H54 (cell line): ENCODE measurements around the gene RGS7.

Experiments used
- DNase-seq: peaks from one replicate; pipeline ENCODE4 v3.0.0; 2011; ENCODE audit warnings: low spot score, mixed read lengths; ENCODE audit not compliant: insufficient read length
- FAIRE-seq: peaks from 3 replicates; lab custom pipeline; 2011; peaks lifted over from hg19 to GRCh38; lab: Jason Lieb, UNC
- POLR2A ChIP-seq: IDR thresholded peaks from 2 replicates; pipeline ENCODE4 v1.6.1; 2011; ENCODE audit warnings: low read depth, mild to moderate bottlenecking, low read length

Gene RGS7

GRCh38 chr1:241063276-241063675 lies 293.7 kb downstream of the RGS7 start:
- TF ChIP-seq POLR2A, result no peak
- FAIRE-seq (no peak), DNase-seq (no peak)

- DNase-seq (no peak), FAIRE-seq (no peak)
- TF ChIP-seq POLR2A, result no peak
Measured at GRCh38 chr1:241061062-241061461, 295.9 kb downstream of the RGS7 start.

GRCh38 chr1:241048622-241049021 lies 308.4 kb downstream of the RGS7 start:
- TF ChIP-seq POLR2A, result no peak

GRCh38 chr1:241045659-241046058 lies 311.3 kb downstream of the RGS7 start:
- DNase-seq (no peak), FAIRE-seq (no peak)
- no peak for TF ChIP-seq POLR2A

More at GRCh38 chr1:241048622-241049021, 308.4 kb downstream of the RGS7 start:
- FAIRE-seq (no peak), DNase-seq (no peak)

- DNase-seq (no peak), FAIRE-seq (no peak)
- no peak for TF ChIP-seq POLR2A
Measured at GRCh38 chr1:241034203-241034936, 322.6 kb downstream of the RGS7 start.

- no peak for FAIRE-seq
- TF ChIP-seq POLR2A, result no peak
- no peak for DNase-seq
Measured at GRCh38 chr1:241024834-241025233, 332.2 kb downstream of the RGS7 start.

GRCh38 chr1:241022366-241022765 lies 334.6 kb downstream of the RGS7 start:
- FAIRE-seq (no peak), DNase-seq (no peak)
- no peak for TF ChIP-seq POLR2A

GRCh38 chr1:241020851-241021697 lies 335.9 kb downstream of the RGS7 start:
- TF ChIP-seq POLR2A, result no peak
- DNase-seq, result no peak
- no peak for FAIRE-seq

GRCh38 chr1:241012708-241013340 lies 344.2 kb downstream of the RGS7 start:
- TF ChIP-seq POLR2A, result no peak
- no peak for FAIRE-seq

GRCh38 chr1:241007668-241008067 lies 349.3 kb downstream of the RGS7 start:
- DNase-seq (no peak), FAIRE-seq (no peak)
- no peak for TF ChIP-seq POLR2A

More at GRCh38 chr1:241012708-241013340, 344.2 kb downstream of the RGS7 start:
- no peak for DNase-seq

GRCh38 chr1:240999826-241000225 lies 357.2 kb downstream of the RGS7 start:
- FAIRE-seq (no peak), DNase-seq (no peak)

GRCh38 chr1:240998441-240999015 lies 358.5 kb downstream of the RGS7 start:
- no peak for TF ChIP-seq POLR2A
- DNase-seq (no peak), FAIRE-seq (no peak)

More at GRCh38 chr1:240999826-241000225, 357.2 kb downstream of the RGS7 start:
- no peak for TF ChIP-seq POLR2A

- DNase-seq (no peak), FAIRE-seq (no peak)
- TF ChIP-seq POLR2A, result no peak
Measured at GRCh38 chr1:240998024-240998423, 359.0 kb downstream of the RGS7 start.

GRCh38 chr1:240993004-240993403 lies 364.0 kb downstream of the RGS7 start:
- DNase-seq (no peak), FAIRE-seq (no peak)
- TF ChIP-seq POLR2A, result no peak

GRCh38 chr1:240991230-240991629 lies 365.8 kb downstream of the RGS7 start:
- DNase-seq, result no peak
- no peak for TF ChIP-seq POLR2A
- no peak for FAIRE-seq
